ENCODE results near the gene CACNG8. TPM values are rescaled to one million over a fixed set of nuclear protein-coding genes. Genes with fewer than 3 reads are reported as not detected.

Gene CACNG8
- polyA plus RNA-seq, 3 donors: 0.05 TPM; not detected in 2

DNA sequence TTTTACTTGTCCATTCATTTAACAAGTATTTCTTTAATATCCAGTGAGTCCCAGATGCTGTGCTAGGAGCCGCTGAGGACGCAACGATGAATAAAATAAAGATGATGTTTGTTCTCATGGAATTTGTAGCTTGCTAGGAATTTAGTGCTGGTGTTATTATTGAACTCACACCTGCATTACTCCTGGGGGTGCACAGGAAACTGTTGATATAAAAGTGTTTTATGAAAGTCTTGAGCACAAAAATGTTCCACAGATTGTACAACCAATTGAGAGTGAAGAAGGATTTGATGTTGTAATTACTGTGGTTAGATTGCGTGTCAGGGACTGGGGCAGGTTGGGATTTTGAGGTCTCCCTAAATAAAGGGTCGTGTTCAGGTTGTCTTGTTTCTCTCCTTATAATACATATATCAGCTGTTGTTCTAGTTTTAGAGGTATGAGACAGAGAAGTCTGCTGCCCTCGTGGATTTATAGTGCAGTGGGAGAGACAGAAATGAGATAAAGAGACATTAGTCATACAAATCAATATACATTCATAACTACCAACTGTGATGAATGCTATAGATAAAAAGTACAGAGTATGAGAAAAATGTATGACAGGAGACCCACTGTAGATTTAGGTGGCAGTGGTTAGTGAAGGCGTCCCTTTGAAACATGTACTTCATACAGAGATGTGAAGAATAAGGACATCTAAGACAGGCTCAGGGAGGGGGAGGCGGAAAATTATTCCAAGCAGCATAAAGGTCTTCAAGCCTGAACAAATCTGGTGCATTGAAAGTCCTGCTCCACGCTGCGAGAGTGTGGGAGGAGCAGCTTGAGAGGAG is 40.0 kb downstream of the CACNG8 start:
- no peak for DNase-seq
- H3K27me3 Mint-ChIP-seq (ENCODE audit: low read depth in 3 of 3): peaks cover 41 to 50% (median 50%) of the 10 kb centered on the region in 3 donors
- H3K4me1 Mint-ChIP-seq: peaks cover 8% of the 10 kb centered on the region
- H3K36me3 ChIP-seq (replicated peaks in 1 of 2; ENCODE audit: control insufficient read depth in 1 of 2, insufficient read depth in 2 of 2, low read length in 2 of 2): no peaks in the 10 kb centered on the region
- no peaks in the 10 kb centered on the region for H3K79me2 ChIP-seq (ENCODE audit: insufficient read depth, low read length)
- no peaks in the 10 kb centered on the region for H4K20me1 ChIP-seq (ENCODE audit: insufficient read depth, low read length)
- H3K4me1 ChIP-seq (ENCODE audit: control insufficient read depth in 1 of 2, insufficient read depth in 2 of 2, low read length in 2 of 2): peaks cover 0 to 7% of the 10 kb centered on the region in 2 donors
- no peak overlapping the region for H3K27ac ChIP-seq (ENCODE audit: low read depth in 1 of 2, low read length in 2 of 2)
- no peak overlapping the region for H3K9ac ChIP-seq (ENCODE audit: insufficient read depth, low read length, poor library complexity, severe bottlenecking)
- H3K4me3 Mint-ChIP-seq: peak overlapping the region in 1 of 2 donors; percentile 47
- H3K9me3 ChIP-seq (replicated peaks in 1 of 2; ENCODE audit: control insufficient read depth in 1 of 2, insufficient read depth in 1 of 2, low read length in 2 of 2): no peaks in the 10 kb centered on the region
- no peak overlapping the region for H2AFZ ChIP-seq (ENCODE audit: insufficient read depth, low read depth, low read length, poor library complexity, severe bottlenecking)
- TF ChIP-seq, protein P1, sequence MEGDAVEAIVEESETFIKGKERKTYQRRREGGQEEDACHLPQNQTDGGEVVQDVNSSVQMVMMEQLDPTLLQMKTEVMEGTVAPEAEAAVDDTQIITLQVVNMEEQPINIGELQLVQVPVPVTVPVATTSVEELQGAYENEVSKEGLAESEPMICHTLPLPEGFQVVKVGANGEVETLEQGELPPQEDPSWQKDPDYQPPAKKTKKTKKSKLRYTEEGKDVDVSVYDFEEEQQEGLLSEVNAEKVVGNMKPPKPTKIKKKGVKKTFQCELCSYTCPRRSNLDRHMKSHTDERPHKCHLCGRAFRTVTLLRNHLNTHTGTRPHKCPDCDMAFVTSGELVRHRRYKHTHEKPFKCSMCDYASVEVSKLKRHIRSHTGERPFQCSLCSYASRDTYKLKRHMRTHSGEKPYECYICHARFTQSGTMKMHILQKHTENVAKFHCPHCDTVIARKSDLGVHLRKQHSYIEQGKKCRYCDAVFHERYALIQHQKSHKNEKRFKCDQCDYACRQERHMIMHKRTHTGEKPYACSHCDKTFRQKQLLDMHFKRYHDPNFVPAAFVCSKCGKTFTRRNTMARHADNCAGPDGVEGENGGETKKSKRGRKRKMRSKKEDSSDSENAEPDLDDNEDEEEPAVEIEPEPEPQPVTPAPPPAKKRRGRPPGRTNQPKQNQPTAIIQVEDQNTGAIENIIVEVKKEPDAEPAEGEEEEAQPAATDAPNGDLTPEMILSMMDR (IDR thresholded peaks at IDR 0.05): no peak
- WGBS (ENCODE audit: insufficient coverage): 98% methylated on average over 4 of the region's 10 CpGs
- peaks cover 3 to 27% of the 10 kb centered on the region in 2 donors for H3K27me3 ChIP-seq (ENCODE audit: control insufficient read depth in 2 of 2, insufficient read depth in 2 of 2, low read length in 2 of 2)
- H3K27ac Mint-ChIP-seq: no peak overlapping the region
- H3K4me2 ChIP-seq (replicated peaks; ENCODE audit: extremely low read depth, low read length, poor library complexity, severe bottlenecking): no peak overlapping the region
- H3K4me3 ChIP-seq (replicated peaks in 1 of 3; ENCODE audit: low read depth in 2 of 3, low read length in 3 of 3): no peak overlapping the region
- intact Hi-C loops (cut with micrococcal nuclease): no loop called here
- peaks cover 0 to 4% (median 0%) of the 10 kb centered on the region in 7 donors for H3K9me3 Mint-ChIP-seq
- H3K36me3 Mint-ChIP-seq: no peaks in the 10 kb centered on the region

DNA sequence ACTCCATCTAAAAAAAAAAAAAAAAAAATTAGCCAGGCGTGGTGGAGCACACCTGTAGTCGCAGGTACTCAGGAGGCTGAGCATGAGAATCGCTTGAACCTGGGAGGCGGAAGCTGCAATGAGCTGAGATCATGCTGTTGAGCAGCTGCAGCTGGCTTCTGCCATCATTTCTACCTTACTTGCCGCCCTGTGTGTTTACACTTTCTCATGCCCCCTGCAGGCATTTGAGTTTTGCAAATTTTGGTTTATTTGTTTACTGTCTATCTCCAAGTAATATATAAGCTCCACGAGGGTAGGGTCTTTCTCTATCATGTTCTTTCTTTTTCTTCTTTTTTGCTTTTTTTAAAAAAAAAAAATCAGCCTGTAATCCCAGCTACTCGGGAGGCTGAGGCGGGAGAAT is 46.7 kb downstream of the CACNG8 start:
- Histone ChIP-seq H2AFZ (ENCODE audit: insufficient read depth, low read depth, low read length, poor library complexity, severe bottlenecking) (no peak overlapping the region), H4K20me1 (ENCODE audit: insufficient read depth, low read length) (no peaks in the 10 kb centered on the region), H3K79me2 (ENCODE audit: insufficient read depth, low read length) (no peaks in the 10 kb centered on the region), H3K4me1 (ENCODE audit: control insufficient read depth in 1 of 2, insufficient read depth in 2 of 2, low read length in 2 of 2) (peaks cover 0 to 8% of the 10 kb centered on the region in 2 donors), H3K4me2 (replicated peaks; ENCODE audit: extremely low read depth, low read length, poor library complexity, severe bottlenecking) (no peak overlapping the region), H3K36me3 (replicated peaks in 1 of 2; ENCODE audit: control insufficient read depth in 1 of 2, insufficient read depth in 2 of 2, low read length in 2 of 2) (no peaks in the 10 kb centered on the region), H3K4me3 (replicated peaks in 1 of 3; ENCODE audit: low read depth in 2 of 3, low read length in 3 of 3) (no peak overlapping the region), H3K27ac (ENCODE audit: low read depth in 1 of 2, low read length in 2 of 2) (no peak overlapping the region), H3K9me3 (replicated peaks in 1 of 2; ENCODE audit: control insufficient read depth in 1 of 2, insufficient read depth in 1 of 2, low read length in 2 of 2) (no peaks in the 10 kb centered on the region), H3K27me3 (ENCODE audit: control insufficient read depth in 2 of 2, insufficient read depth in 2 of 2, low read length in 2 of 2) (peaks cover 0 to 17% of the 10 kb centered on the region in 2 donors), H3K9ac (ENCODE audit: insufficient read depth, low read length, poor library complexity, severe bottlenecking) (no peak overlapping the region)
- Mint-ChIP-seq H3K27me3 (ENCODE audit: low read depth in 3 of 3) (peaks cover 39 to 55% (median 51%) of the 10 kb centered on the region in 3 donors), H3K4me3 (peak overlapping the region in 1 of 2 donors; percentile 21), H3K9me3 (peaks cover 0 to 3% (median 0%) of the 10 kb centered on the region in 7 donors), H3K4me1 (peaks cover 14% of the 10 kb centered on the region), H3K27ac (no peak overlapping the region), H3K36me3 (no peaks in the 10 kb centered on the region)
- DNase-seq: no peak
- TF ChIP-seq, protein P1 (IDR thresholded peaks at IDR 0.05): no peak
- intact Hi-C loops (cut with micrococcal nuclease): no loop called here
- WGBS (ENCODE audit: insufficient coverage): 100% methylated on average over 4 of the region's 8 CpGs

Measured in CD14-positive monocyte (primary cell).